Breast epithelium (tissue), 3 donors: ENCODE data around the gene MBD3.

Experiments
- POLR2A ChIP-seq: fragments of 450-650 bp; IDR thresholded peaks from one replicate; pipeline ENCODE4 v1.6.1; 2016; ENCODE audit warnings: antibody characterized with exemption, mild to moderate bottlenecking, moderate library complexity
- POLR2AphosphoS5 ChIP-seq, 3 donors: sonication (generic); formaldehyde crosslinking; IDR thresholded peaks; one replicate each; pipeline ENCODE4 v1.6.1; 2017; ENCODE audit warnings: antibody characterized with exemption in 3 of 3
- TF ChIP-seq, protein P1 (sequence below), 3 donors: fragments of 450-650 bp; IDR thresholded peaks; one replicate each; pipeline ENCODE4 v1.5.1; 2016 to 2017; ENCODE audit warnings: antibody characterized with exemption in 3 of 3, mild to moderate bottlenecking in 3 of 3, moderate library complexity in 3 of 3

DNA sequence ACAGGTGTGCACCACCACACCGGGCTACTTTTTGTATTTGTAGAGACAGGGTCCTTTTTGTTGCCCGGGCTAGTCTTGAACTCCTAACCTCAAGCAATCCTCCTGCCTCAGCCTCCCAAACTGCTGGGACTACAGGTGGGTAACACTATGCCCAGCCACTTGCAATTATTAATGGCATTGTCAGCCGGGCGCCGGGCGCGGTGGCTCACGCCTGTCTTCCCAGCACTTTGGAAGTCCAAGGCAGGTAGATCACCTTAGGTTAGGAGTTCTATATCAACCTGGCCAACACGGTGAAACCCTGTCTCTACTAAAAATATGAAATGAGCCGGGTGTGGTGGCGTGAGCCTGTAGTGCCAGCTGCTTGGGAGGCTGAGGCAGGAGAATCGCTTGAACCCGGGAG is 21.8 kb downstream of the MBD3 start:
- TF ChIP-seq, protein P1, sequence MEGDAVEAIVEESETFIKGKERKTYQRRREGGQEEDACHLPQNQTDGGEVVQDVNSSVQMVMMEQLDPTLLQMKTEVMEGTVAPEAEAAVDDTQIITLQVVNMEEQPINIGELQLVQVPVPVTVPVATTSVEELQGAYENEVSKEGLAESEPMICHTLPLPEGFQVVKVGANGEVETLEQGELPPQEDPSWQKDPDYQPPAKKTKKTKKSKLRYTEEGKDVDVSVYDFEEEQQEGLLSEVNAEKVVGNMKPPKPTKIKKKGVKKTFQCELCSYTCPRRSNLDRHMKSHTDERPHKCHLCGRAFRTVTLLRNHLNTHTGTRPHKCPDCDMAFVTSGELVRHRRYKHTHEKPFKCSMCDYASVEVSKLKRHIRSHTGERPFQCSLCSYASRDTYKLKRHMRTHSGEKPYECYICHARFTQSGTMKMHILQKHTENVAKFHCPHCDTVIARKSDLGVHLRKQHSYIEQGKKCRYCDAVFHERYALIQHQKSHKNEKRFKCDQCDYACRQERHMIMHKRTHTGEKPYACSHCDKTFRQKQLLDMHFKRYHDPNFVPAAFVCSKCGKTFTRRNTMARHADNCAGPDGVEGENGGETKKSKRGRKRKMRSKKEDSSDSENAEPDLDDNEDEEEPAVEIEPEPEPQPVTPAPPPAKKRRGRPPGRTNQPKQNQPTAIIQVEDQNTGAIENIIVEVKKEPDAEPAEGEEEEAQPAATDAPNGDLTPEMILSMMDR (IDR thresholded peaks at IDR 0.05), result no peak
- TF ChIP-seq POLR2AphosphoS5 (IDR thresholded peaks at IDR 0.05) (no peak), POLR2A (no peak)
